Uterus (tissue), 4 donors: ENCODE data around the gene CCDC158. TPM values are rescaled to one million over a fixed set of nuclear protein-coding genes. Genes with fewer than 3 reads are reported as not detected.

Experiments
- DNase-seq, 2 donors: peaks; one replicate each; pipeline ENCODE4 v3.0.0-alpha.2; 2019 to 2020
- H3K27ac ChIP-seq, 2 donors: fragments of 200-600 bp; sonication (generic); 1 replicate in 1 of 2; 2 replicates in 1 of 2; pipeline ENCODE4 v1.5.1; 2016 to 2018
- H3K27me3 ChIP-seq, 2 donors: fragments of 200-600 bp; sonication (generic); one replicate each; pipeline ENCODE4 v1.5.1; 2018 to 2019; ENCODE audit warnings: control low read depth in 1 of 2
- H3K36me3 ChIP-seq, 2 donors: fragments of 200-600 bp; sonication (generic); one replicate each; pipeline ENCODE4 v1.5.1; 2019; ENCODE audit warnings: control low read depth in 1 of 2
- H3K4me1 ChIP-seq, 2 donors: fragments of 200-600 bp; sonication (generic); one replicate each; pipeline ENCODE4 v1.5.1; 2018 to 2019; ENCODE audit warnings: control low read depth in 1 of 2
- H3K4me3 ChIP-seq, 2 donors: fragments of 200-600 bp; sonication (generic); 1 replicate in 1 of 2; 2 replicates in 1 of 2; pipeline ENCODE4 v1.5.1; 2018 to 2019; ENCODE audit warnings: mild to moderate bottlenecking in 1 of 2
- H3K9me3 ChIP-seq, 2 donors: fragments of 200-600 bp; sonication (generic); one replicate each; pipeline ENCODE4 v1.5.1; 2019; ENCODE audit warnings: control low read depth in 1 of 2
- POLR2A ChIP-seq, 2 donors: fragments of 450-650 bp; IDR thresholded peaks; one replicate each; pipeline ENCODE4 v1.6.1; 2016; ENCODE audit warnings: antibody characterized with exemption in 2 of 2, mild to moderate bottlenecking in 1 of 2, moderate library complexity in 1 of 2
- intact Hi-C: fragments of 100-400 bp; cut with DNase I; formaldehyde crosslinking; loops from one replicate; pipeline ENCODE4 v1.15.1; 2023; ENCODE audit warnings: low total_unique reads
- total RNA-seq, 4 donors: library from RNA; depleted of rRNA in 3 of 4; stranded (reverse); fragments of >200 nt in 3 of 4; gene quantifications; one replicate each; pipeline versions ENCODE4 v1.1.0 to v1.2.4, GENCODE V29; 2014 to 2023
- TF ChIP-seq, protein P1 (sequence below), 4 experiments: fragments of 200-600 bp in 2 of 4; fragments of 450-650 bp in 2 of 4; sonication (generic) in 2 of 4; IDR thresholded peaks; one replicate each; pipeline ENCODE4 v1.5.1; 2016 to 2019; ENCODE audit warnings: antibody characterized with exemption in 4 of 4, mild to moderate bottlenecking in 2 of 4, moderate library complexity in 1 of 4
- donor health status: DM: yes; HTN: yes; CAD: no.

CCDC158 gene
- total RNA-seq, 4 donors from 2014 or later = under 0.01 to 2.2 (median 0.34) TPM; not detected in 1

DNA sequence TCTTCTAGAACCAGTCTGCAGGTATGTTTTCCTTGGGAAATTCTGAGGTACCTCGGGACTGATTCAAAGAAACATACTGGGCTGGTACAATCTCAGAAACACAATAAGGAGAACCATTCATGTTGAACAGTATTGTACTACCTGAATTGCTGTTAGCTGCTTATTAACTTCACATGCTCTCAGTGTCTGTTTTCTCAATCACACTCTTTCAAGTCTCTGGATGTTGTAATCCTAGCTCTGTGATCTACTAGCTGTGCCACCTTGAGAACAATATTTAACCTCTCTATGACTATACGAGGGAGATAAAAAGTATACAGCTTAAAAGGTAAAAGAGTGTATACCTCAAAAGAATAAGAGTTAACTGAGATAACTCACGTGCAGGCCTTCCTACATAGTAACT, 10.3 kb downstream of the CCDC158 start:
- Histone ChIP-seq H3K36me3 (no peaks in the 10 kb centered on the region), H3K4me1 (no peaks in the 10 kb centered on the region), H3K9me3 (no peaks in the 10 kb centered on the region), H3K27me3 (no peaks in the 10 kb centered on the region), H3K4me3 (no peak overlapping the region), H3K27ac (no peak overlapping the region)
- TF ChIP-seq, protein P1, sequence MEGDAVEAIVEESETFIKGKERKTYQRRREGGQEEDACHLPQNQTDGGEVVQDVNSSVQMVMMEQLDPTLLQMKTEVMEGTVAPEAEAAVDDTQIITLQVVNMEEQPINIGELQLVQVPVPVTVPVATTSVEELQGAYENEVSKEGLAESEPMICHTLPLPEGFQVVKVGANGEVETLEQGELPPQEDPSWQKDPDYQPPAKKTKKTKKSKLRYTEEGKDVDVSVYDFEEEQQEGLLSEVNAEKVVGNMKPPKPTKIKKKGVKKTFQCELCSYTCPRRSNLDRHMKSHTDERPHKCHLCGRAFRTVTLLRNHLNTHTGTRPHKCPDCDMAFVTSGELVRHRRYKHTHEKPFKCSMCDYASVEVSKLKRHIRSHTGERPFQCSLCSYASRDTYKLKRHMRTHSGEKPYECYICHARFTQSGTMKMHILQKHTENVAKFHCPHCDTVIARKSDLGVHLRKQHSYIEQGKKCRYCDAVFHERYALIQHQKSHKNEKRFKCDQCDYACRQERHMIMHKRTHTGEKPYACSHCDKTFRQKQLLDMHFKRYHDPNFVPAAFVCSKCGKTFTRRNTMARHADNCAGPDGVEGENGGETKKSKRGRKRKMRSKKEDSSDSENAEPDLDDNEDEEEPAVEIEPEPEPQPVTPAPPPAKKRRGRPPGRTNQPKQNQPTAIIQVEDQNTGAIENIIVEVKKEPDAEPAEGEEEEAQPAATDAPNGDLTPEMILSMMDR (IDR thresholded peaks at IDR 0.05) = no peak
- TF ChIP-seq POLR2A (IDR thresholded peaks at IDR 0.05) = no peak
- DNase-seq = no peak
- intact Hi-C loops = no loop called here

DNA sequence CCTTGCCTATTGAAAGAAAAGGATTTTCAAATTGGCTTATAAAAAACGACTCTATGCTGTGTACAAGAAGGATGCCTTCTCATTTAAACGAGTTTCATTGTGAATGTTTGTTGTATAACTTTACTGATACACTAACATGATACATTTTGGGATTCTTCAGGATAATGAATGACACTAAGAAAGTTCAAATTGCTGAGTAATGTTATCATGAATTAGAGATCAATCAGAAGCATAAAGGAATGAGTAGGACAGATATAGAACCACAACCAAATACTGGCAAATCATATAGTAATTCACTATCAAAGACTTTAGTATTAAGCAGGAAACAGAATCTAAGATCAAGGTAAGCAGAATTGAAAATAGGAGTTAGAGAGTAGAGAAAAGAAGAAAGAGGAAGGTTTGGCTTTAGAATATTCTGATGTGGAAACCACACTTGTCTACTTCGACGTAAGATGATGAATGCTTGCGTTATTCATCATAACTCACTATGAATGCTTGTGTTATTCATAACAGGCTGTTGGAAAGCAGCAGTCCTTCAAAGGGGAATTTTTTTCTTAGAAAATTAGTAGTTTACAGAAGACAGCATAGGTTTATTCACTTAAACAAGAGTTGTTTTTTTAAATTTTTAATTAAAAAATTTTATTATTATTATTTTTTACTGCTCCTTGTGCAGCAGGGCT, 13.4 kb downstream of the CCDC158 start:
- Histone ChIP-seq H3K27me3 (no peaks in the 10 kb centered on the region), H3K4me1 (no peaks in the 10 kb centered on the region), H3K4me3 (no peak overlapping the region), H3K27ac (no peak overlapping the region), H3K9me3 (no peaks in the 10 kb centered on the region), H3K36me3 (no peaks in the 10 kb centered on the region)
- intact Hi-C loops = no loop called here
- TF ChIP-seq, protein P1 (IDR thresholded peaks at IDR 0.05) = no peak
- no peak for TF ChIP-seq POLR2A (IDR thresholded peaks at IDR 0.05)
- no peak for DNase-seq

DNA sequence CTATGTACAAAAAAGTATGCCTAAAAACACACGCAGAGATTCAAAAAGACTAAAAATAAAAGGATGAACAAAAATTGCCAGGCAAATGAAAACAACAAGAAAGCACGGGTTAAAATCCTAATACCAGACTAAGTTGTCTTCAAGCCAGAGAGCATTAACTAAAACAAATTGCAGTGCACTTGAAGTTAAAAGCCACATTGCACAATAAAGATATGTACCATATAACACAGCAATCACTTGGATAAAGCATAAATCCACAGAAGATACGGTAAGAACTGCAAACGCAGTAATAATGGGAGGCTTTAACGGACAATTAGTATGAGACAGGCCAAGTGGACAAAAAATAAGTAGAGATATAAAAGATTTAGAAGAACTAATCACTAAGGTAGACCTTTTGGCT, 14.9 kb downstream of the CCDC158 start:
- TF ChIP-seq, protein P1 (IDR thresholded peaks at IDR 0.05) = no peak
- TF ChIP-seq POLR2A (IDR thresholded peaks at IDR 0.05) = no peak
- Histone ChIP-seq H3K4me1 (no peaks in the 10 kb centered on the region), H3K36me3 (no peaks in the 10 kb centered on the region), H3K27me3 (no peaks in the 10 kb centered on the region), H3K9me3 (no peaks in the 10 kb centered on the region), H3K27ac (no peak overlapping the region), H3K4me3 (no peak overlapping the region)
- no peak for DNase-seq
- intact Hi-C loops = no loop called here

DNA sequence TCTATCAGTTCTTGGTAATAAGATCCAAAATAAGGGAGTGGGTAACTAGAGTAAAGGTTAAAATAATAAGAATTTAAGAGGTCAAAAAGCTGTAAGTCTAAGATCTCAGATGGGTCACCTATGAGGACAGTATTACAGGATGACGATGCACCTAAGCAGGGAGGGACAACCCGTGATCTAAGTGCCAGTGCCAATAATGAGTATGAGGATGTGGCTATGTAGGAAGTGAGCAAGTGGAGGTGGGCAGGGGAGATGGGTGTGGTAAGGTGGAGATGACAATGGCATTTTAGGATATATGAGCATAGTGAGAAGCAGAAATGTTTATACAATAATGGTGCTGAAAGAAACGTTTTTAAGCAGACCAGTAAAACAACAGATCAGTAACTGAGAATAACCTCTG, 19.3 kb downstream of the CCDC158 start:
- no peak for DNase-seq
- TF ChIP-seq POLR2A (IDR thresholded peaks at IDR 0.05) = no peak
- TF ChIP-seq, protein P1 (IDR thresholded peaks at IDR 0.05) = no peak

DNA sequence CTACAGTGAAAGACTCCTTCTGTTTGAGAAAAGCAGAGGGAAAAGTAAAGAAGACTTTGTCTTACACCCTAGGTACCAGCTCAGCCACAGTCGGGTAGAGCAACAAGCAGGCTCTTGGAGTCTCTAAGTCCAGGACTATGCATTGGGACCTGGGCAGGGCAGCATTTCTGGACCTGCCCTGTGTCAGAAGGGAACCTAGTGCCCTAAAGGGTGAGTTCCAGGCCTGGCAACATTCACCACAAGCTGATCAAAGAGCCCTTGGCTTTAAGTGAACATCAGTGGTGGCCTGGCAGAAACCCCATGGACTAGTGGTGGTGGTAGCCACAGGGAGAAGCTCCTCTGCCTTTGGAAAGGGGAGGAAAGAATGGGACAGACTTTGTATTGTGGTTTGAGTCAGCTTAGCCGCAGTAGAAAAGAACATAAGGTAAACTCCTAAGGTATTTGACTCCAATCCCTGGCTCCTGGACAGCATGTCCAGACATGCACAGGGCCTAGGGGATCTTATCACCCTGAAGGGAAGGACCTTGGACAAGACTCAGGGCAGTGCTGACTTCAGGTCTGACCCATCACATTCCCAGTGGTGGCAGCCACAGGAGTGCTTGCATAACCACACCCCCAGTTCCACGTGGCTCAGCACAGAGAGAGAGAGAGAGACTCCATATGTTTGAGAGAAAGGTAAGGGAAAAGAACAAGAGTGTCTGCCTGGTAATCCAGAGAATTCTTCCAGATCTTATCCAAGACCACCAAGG, 32.6 kb downstream of the CCDC158 start:
- TF ChIP-seq, protein P1 (IDR thresholded peaks at IDR 0.05) = no peak
- TF ChIP-seq POLR2A (IDR thresholded peaks at IDR 0.05) = no peak
- no peaks in the 10 kb centered on the region for H3K9me3 ChIP-seq
- H3K4me1 ChIP-seq = no peaks in the 10 kb centered on the region
- no peak overlapping the region for H3K4me3 ChIP-seq
- no peak for DNase-seq
- H3K27me3 ChIP-seq = no peaks in the 10 kb centered on the region
- intact Hi-C loops = no loop called here
- H3K27ac ChIP-seq = no peak overlapping the region
- no peaks in the 10 kb centered on the region for H3K36me3 ChIP-seq

More for the DNA sequence above, 19.3 kb downstream of the CCDC158 start:
- no peak overlapping the region for H3K27ac ChIP-seq
- no peaks in the 10 kb centered on the region for H3K36me3 ChIP-seq
- no peak overlapping the region for H3K4me3 ChIP-seq
- no peaks in the 10 kb centered on the region for H3K9me3 ChIP-seq
- H3K27me3 ChIP-seq = no peaks in the 10 kb centered on the region
- intact Hi-C loops = no loop called here
- H3K4me1 ChIP-seq = no peaks in the 10 kb centered on the region
